ENCODE measurements around the gene NEIL3.

NEIL3 gene, protein sequence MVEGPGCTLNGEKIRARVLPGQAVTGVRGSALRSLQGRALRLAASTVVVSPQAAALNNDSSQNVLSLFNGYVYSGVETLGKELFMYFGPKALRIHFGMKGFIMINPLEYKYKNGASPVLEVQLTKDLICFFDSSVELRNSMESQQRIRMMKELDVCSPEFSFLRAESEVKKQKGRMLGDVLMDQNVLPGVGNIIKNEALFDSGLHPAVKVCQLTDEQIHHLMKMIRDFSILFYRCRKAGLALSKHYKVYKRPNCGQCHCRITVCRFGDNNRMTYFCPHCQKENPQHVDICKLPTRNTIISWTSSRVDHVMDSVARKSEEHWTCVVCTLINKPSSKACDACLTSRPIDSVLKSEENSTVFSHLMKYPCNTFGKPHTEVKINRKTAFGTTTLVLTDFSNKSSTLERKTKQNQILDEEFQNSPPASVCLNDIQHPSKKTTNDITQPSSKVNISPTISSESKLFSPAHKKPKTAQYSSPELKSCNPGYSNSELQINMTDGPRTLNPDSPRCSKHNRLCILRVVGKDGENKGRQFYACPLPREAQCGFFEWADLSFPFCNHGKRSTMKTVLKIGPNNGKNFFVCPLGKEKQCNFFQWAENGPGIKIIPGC

DNA sequence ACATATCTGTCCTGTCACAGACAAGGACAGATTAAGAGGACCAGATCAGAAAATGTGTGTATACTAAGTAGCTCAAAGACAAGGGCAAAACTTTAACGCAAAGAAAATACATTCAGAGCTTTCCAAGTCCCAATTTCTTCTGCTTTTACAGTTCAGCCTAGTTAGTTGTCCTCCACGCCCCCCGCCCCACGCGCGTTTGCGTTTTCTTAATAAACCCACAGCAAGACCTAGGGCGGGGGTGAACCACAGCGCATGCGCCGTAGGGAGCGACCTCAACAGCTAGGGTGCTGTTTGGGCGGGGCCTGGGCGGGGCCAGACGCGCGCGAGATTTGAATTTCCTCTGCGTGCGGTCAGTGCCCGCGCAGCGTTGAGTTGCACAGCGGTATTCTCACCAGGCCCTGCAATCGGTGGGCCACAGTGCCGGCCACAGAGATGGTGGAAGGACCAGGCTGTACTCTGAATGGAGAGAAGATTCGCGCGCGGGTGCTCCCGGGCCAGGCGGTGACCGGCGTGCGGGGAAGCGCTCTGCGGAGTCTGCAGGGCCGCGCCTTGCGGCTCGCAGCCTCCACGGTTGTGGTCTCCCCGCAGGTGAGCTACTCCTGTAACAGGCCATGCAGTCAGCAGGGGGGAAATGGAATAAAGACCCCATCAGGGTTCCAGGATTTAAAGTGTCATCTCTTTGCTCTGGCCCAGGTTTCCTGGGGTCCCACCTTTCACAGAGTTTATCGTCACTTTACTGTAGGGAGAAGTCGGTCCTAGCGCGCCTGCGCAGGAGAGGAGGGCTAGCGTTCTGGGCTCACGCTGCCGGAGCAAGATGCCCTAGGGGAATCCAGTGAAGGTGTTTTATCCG lies at the start of gene NEIL3:
Gene NEIL3 (plus strand): TSS at position 353 of the 850 bp plus-strand sequence. CDS start 80 bp downstream, at position 433.
- Histone ChIP-seq H3K79me2 (ENCODE audit: insufficient read depth, low read depth) (peaks cover 45% of the 10 kb centered on the region), H4K20me1 (ENCODE audit: insufficient read depth) (no peaks in the 10 kb centered on the region), H2AFZ (ENCODE audit: low read depth) (peak within 1 kb of the TSS; percentile 82), H3K4me2 (peak within 1 kb of the TSS; percentile 95), H3K4me1 (ENCODE audit: low read depth, poor library complexity, severe bottlenecking) (peaks cover 69% of the 10 kb centered on the region), H3K4me3 (IDR thresholded peaks at IDR 0.05; ENCODE audit: insufficient read depth, low read depth, low read length) (no peak within 1 kb of the TSS), H3K9ac (peak within 1 kb of the TSS; percentile 88), H3K27ac (peak within 1 kb of the TSS; percentile 92), H3K36me3 (ENCODE audit: insufficient read depth) (no peaks in the 10 kb centered on the region), H3K27me3 (ENCODE audit: insufficient read depth, low read depth) (no peaks in the 10 kb centered on the region)
- no peak for TF ChIP-seq CTCF (conservative IDR thresholded peaks at IDR 0.05; ENCODE audit: low read depth, low read length)

- Histone ChIP-seq H3K79me2 (ENCODE audit: insufficient read depth, low read depth) (no peaks in the 10 kb centered on the region), H3K36me3 (ENCODE audit: insufficient read depth) (no peaks in the 10 kb centered on the region), H4K20me1 (ENCODE audit: insufficient read depth) (no peaks in the 10 kb centered on the region), H3K4me2 (no peak overlapping the region), H3K27me3 (ENCODE audit: insufficient read depth, low read depth) (no peaks in the 10 kb centered on the region), H3K4me3 (IDR thresholded peaks at IDR 0.05; ENCODE audit: insufficient read depth, low read depth, low read length) (no peak overlapping the region), H3K9ac (no peak overlapping the region), H3K27ac (no peak overlapping the region), H2AFZ (ENCODE audit: low read depth) (no peak overlapping the region), H3K4me1 (ENCODE audit: low read depth, poor library complexity, severe bottlenecking) (no peaks in the 10 kb centered on the region)
- no peak for TF ChIP-seq CTCF (conservative IDR thresholded peaks at IDR 0.05; ENCODE audit: low read depth, low read length)
Observed at GRCh38 chr4:177263818-177264217, 45.9 kb upstream of the NEIL3 start.

GRCh38 chr4:177264788-177265422 lies 44.8 kb upstream of the NEIL3 start:
- Histone ChIP-seq H3K4me3 (IDR thresholded peaks at IDR 0.05; ENCODE audit: insufficient read depth, low read depth, low read length) (no peak overlapping the region), H3K4me1 (ENCODE audit: low read depth, poor library complexity, severe bottlenecking) (no peaks in the 10 kb centered on the region), H3K36me3 (ENCODE audit: insufficient read depth) (no peaks in the 10 kb centered on the region), H2AFZ (ENCODE audit: low read depth) (no peak overlapping the region), H3K9ac (no peak overlapping the region), H3K79me2 (ENCODE audit: insufficient read depth, low read depth) (no peaks in the 10 kb centered on the region), H3K27ac (no peak overlapping the region), H4K20me1 (ENCODE audit: insufficient read depth) (no peaks in the 10 kb centered on the region), H3K27me3 (ENCODE audit: insufficient read depth, low read depth) (no peaks in the 10 kb centered on the region), H3K4me2 (no peak overlapping the region)
- no peak for TF ChIP-seq CTCF (conservative IDR thresholded peaks at IDR 0.05; ENCODE audit: low read depth, low read length)

GRCh38 chr4:177265729-177266128 lies 43.9 kb upstream of the NEIL3 start:
- H3K4me2 ChIP-seq = no peak overlapping the region
- no peak overlapping the region for H3K9ac ChIP-seq
- no peaks in the 10 kb centered on the region for H4K20me1 ChIP-seq (ENCODE audit: insufficient read depth)
- no peak overlapping the region for H3K27ac ChIP-seq
- H3K4me1 ChIP-seq (ENCODE audit: low read depth, poor library complexity, severe bottlenecking) = no peaks in the 10 kb centered on the region
- no peaks in the 10 kb centered on the region for H3K27me3 ChIP-seq (ENCODE audit: insufficient read depth, low read depth)
- no peaks in the 10 kb centered on the region for H3K36me3 ChIP-seq (ENCODE audit: insufficient read depth)
- TF ChIP-seq CTCF (conservative IDR thresholded peaks at IDR 0.05; ENCODE audit: low read depth, low read length) = no peak
- no peak overlapping the region for H3K4me3 ChIP-seq (IDR thresholded peaks at IDR 0.05; ENCODE audit: insufficient read depth, low read depth, low read length)
- no peaks in the 10 kb centered on the region for H3K79me2 ChIP-seq (ENCODE audit: insufficient read depth, low read depth)
- H2AFZ ChIP-seq (ENCODE audit: low read depth) = no peak overlapping the region
